Type B pancreatic cell (in vitro differentiated cells): ENCODE results near the gene ZNF302. TPM values are rescaled to one million over a fixed set of nuclear protein-coding genes. Genes with fewer than 3 reads are reported as not detected.
"Not testable (repeated sequence)": the region's sequence is repeated elsewhere in the genome, so short reads cannot be mapped to it uniquely, and the experiment has no call there.

Experiments
- DNase-seq: peaks from one replicate; pipeline ENCODE4 v3.0.0; 2021; ENCODE audit warnings: mixed read lengths; ENCODE audit not compliant: unreplicated experiment; ENCODE audit errors: extremely low spot score
- H3K27ac Mint-ChIP-seq: 2 replicates; pipeline ENCODE4 v1.8.0; 2021; ENCODE audit warnings: mild to moderate bottlenecking, mixed read lengths
- H3K27me3 Mint-ChIP-seq: 2 replicates; pipeline ENCODE4 v1.8.0; 2021; ENCODE audit warnings: mixed read lengths
- H3K36me3 Mint-ChIP-seq: 2 replicates; pipeline ENCODE4 v1.8.0; 2021; ENCODE audit warnings: mixed read lengths
- H3K4me1 Mint-ChIP-seq: one replicate; pipeline ENCODE4 v1.8.0; 2021; ENCODE audit warnings: mixed read lengths; ENCODE audit not compliant: unreplicated experiment
- H3K4me3 Mint-ChIP-seq: 2 replicates; pipeline ENCODE4 v1.8.0; 2021; ENCODE audit warnings: mild to moderate bottlenecking, mixed read lengths
- H3K9me3 Mint-ChIP-seq: 2 replicates; pipeline ENCODE4 v1.8.0; 2021; ENCODE audit warnings: mixed read lengths
- total RNA-seq: library from RNA; stranded (reverse); gene quantifications from 2 replicates; pipeline ENCODE4 v1.2.1, GENCODE V29; 2021; ENCODE audit warnings: low replicate concordance
- TF ChIP-seq, protein P1 (sequence below): fragments of 200-600 bp; sonication (generic); conservative IDR thresholded peaks from 2 replicates; pipeline ENCODE4 v1.5.0; 2021; ENCODE audit warnings: antibody characterized with exemption, mild to moderate bottlenecking

The ZNF302 gene
- total RNA-seq, 1 donor from 2014 or later: 41.5 TPM

DNA sequence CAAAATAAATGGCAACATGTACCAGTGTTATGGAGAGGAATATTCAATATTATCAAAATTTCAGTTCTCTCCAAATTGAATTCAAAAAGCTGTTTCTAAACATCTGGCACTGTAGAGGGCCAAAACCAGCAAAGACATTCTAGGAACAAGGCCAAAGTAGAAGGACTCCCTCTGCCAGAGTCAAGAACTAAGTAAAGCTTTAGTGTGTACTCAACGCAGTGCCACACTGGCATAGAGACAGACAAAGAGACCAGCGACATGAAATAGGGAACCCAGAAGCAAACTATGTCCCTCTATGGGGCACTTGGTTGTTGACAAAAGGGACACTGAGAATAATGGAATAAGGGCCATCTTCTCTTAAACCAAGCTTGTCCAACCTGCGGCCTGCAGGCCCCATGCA is 16.1 kb upstream of the ZNF302 start:
- Mint-ChIP-seq H3K27me3 (peaks cover 5% of the 10 kb centered on the region), H3K27ac (no peak overlapping the region), H3K4me1 (no peaks in the 10 kb centered on the region), H3K9me3 (no peaks in the 10 kb centered on the region), H3K36me3 (no peaks in the 10 kb centered on the region), H3K4me3 (no peak overlapping the region)
- TF ChIP-seq, protein P1, sequence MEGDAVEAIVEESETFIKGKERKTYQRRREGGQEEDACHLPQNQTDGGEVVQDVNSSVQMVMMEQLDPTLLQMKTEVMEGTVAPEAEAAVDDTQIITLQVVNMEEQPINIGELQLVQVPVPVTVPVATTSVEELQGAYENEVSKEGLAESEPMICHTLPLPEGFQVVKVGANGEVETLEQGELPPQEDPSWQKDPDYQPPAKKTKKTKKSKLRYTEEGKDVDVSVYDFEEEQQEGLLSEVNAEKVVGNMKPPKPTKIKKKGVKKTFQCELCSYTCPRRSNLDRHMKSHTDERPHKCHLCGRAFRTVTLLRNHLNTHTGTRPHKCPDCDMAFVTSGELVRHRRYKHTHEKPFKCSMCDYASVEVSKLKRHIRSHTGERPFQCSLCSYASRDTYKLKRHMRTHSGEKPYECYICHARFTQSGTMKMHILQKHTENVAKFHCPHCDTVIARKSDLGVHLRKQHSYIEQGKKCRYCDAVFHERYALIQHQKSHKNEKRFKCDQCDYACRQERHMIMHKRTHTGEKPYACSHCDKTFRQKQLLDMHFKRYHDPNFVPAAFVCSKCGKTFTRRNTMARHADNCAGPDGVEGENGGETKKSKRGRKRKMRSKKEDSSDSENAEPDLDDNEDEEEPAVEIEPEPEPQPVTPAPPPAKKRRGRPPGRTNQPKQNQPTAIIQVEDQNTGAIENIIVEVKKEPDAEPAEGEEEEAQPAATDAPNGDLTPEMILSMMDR: no peak
- DNase-seq: no peak

DNA sequence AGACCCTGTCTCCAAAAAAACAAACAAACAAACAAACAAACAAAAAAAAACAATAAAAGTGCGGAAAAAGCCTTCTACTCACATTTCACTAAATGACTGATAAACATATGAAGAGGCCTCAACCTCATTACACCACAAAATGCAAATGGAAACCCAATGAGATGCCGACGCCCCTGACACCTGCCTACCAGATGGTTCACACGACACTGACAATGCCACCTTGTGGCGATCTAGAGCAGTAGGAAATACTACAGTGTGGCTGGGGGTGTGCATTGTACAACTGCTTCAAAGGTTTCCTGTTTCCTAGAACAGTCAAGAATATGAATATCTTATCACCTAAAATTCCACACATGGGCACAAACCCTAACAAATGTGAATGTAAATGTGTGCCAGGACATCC is 14.6 kb upstream of the ZNF302 start:
- no peak for DNase-seq
- Mint-ChIP-seq H3K4me1 (no peaks in the 10 kb centered on the region), H3K36me3 (no peaks in the 10 kb centered on the region), H3K27me3 (peaks cover 1% of the 10 kb centered on the region), H3K4me3 (no peak overlapping the region), H3K27ac (no peak overlapping the region), H3K9me3 (no peaks in the 10 kb centered on the region)
- TF ChIP-seq, protein P1: peak; percentile 59

DNA sequence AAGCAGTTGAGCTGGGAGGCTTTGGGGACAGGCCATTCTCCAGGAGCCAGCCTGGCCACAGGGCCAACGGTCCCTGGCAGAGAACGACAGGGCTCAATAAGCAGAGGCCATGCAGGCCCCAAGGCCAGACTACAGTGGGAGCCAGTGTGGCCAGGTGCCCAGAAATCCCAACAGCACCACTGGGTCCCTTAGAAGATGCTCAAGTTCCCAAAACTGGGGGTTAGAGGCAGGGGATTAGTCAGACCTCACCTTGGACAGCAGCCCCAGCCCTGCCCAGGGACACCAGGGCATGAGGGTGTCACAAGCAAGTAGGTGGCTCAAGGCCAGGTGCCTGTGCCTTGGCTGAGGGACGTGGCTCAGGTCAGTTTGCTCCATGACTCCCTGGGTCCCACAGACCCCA is 13.3 kb upstream of the ZNF302 start:
- H3K36me3 Mint-ChIP-seq: no peaks in the 10 kb centered on the region
- H3K4me3 Mint-ChIP-seq: no peak overlapping the region
- H3K27me3 Mint-ChIP-seq: no peaks in the 10 kb centered on the region
- H3K4me1 Mint-ChIP-seq: no peaks in the 10 kb centered on the region
- DNase-seq: no peak
- H3K9me3 Mint-ChIP-seq: no peaks in the 10 kb centered on the region
- no peak overlapping the region for H3K27ac Mint-ChIP-seq
- TF ChIP-seq, protein P1: no peak

DNA sequence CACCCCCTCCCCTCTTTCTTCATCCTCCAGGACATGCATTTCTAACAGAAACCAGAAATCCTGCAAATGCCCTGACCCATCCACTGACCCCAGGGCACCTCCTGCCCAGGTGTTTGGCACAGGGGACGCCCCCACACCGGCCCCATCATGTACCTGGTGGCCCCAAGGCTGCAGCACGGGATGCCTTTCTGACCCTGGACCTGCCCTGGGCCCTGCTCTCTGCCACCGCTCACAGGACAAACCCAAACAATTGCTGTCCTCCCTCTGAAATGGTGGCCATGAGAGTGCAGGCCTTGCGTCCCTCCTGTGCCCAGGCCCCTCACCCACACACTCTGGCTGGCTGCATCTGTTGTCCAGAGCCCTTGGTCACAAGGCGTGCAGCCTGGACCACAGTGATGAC is 12.6 kb upstream of the ZNF302 start:
- Mint-ChIP-seq H3K4me3 (no peak overlapping the region), H3K27ac (no peak overlapping the region), H3K9me3 (no peaks in the 10 kb centered on the region), H3K27me3 (no peaks in the 10 kb centered on the region), H3K36me3 (no peaks in the 10 kb centered on the region), H3K4me1 (no peaks in the 10 kb centered on the region)
- no peak for DNase-seq
- TF ChIP-seq, protein P1: no peak

DNA sequence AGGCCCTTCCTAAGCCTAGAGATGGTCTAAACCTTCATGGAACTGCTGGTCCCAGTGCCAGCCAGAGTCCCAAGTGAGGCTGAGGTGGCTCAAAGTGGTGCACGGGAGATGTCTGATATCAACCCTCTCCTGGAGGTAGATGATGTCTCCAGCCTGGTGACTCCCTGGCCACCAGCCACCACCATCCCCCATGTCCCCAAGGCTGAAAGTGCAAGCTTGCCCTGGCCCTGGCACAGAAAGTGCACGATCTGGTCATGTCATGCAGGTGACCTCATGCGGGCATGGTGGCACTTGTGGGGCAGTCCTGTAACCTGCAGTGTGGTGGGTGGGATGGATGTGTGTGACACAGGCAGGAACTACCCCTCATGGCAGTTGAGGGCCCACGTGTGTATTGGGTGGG is 12.2 kb upstream of the ZNF302 start:
- not testable (repeated sequence) for H3K36me3 Mint-ChIP-seq

DNA sequence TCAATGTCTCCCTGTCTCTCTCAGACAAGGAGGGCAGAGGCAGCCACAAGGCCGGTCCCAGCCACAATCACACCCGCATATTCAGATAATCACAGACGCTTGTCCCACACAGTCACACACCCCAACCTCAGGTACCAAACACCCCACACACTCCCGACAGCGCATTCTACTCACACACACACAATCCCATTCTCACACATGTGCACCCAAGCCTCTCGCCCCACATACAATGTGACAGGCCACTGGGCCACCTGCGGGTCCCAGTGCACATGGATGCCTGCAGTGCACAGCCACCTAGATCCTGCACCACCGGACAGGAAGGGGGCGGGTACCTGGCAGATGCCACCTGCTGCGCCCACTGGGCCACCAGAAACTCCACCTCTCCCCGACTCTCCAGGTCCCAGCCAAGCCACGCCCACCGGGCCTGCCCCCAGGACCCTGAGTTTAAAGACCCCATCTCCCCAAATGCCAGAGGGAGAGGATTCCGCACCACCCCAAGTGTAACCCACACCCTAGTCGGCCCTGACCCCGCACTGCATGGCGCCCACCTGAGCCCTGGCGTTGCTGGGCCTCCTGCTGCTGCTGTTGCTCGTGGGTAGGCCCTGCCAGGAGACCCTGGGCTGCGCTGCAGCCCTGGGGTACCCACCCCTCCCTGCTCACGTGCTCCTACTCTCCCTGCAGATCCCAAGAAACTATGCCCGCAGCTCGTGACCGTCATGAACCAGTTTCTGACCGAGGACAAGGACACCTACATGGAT is 11.1 kb upstream of the ZNF302 start:
- Mint-ChIP-seq H3K4me1 (no peaks in the 10 kb centered on the region), H3K27ac (no peak overlapping the region), H3K27me3 (no peaks in the 10 kb centered on the region), H3K4me3 (no peak overlapping the region), H3K36me3 (no peaks in the 10 kb centered on the region), H3K9me3 (no peaks in the 10 kb centered on the region)
- TF ChIP-seq, protein P1: no peak
- DNase-seq: no peak

More for the DNA sequence above, 12.2 kb upstream of the ZNF302 start:
- H3K4me1 Mint-ChIP-seq, DNase-seq, H3K4me3 Mint-ChIP-seq, H3K9me3 Mint-ChIP-seq, H3K27me3 Mint-ChIP-seq, H3K27ac Mint-ChIP-seq: not testable (repeated sequence)
